NT2/D1 (cell line): ENCODE results near the gene NMNAT1.
"Not testable (repeated sequence)": the region's sequence is repeated elsewhere in the genome, so short reads cannot be mapped to it uniquely, and the experiment has no call there.

ENCODE experiments used
- DNase-seq: peaks from one replicate; pipeline ENCODE4 v3.0.0-alpha.2; 2011; ENCODE audit warnings: low read depth, low spot score
- H3K27me3 ChIP-seq: 2 replicates; pipeline ENCODE4 v1.6.0; 2011; ENCODE audit warnings: mild to moderate bottlenecking; ENCODE audit not compliant: insufficient read length, insufficient read depth
- H3K36me3 ChIP-seq: 2 replicates; pipeline ENCODE4 v1.6.1; 2011; ENCODE audit warnings: mild to moderate bottlenecking, low read length, mixed read lengths; ENCODE audit not compliant: insufficient read depth, insufficient read length
- H3K4me1 ChIP-seq: 2 replicates; pipeline ENCODE4 v1.5.1; 2011; ENCODE audit not compliant: insufficient read depth, insufficient read length
- H3K4me3 ChIP-seq: 2 replicates; pipeline ENCODE4 v1.5.1; 2011; ENCODE audit warnings: low read depth; ENCODE audit not compliant: insufficient read length
- H3K9ac ChIP-seq: 2 replicates; pipeline ENCODE4 v1.6.0; 2011; ENCODE audit warnings: low read depth; ENCODE audit not compliant: insufficient read length
- H3K9me3 ChIP-seq: 2 replicates; pipeline ENCODE4 v1.5.1; 2011; ENCODE audit warnings: mild to moderate bottlenecking, low read length; ENCODE audit not compliant: insufficient read depth
- SUZ12 ChIP-seq: IDR thresholded peaks from 2 replicates; pipeline ENCODE4 v1.6.1; 2011; ENCODE audit not compliant: insufficient read length, insufficient read depth; ENCODE audit errors: extremely low read depth
- YY1 ChIP-seq: IDR thresholded peaks from 2 replicates; pipeline ENCODE4 v1.6.1; 2011; ENCODE audit not compliant: insufficient read length, insufficient read depth
- ZNF274 ChIP-seq: IDR thresholded peaks from 2 replicates; pipeline ENCODE4 v1.6.1; 2011; ENCODE audit warnings: mild to moderate bottlenecking, low read depth, low read length

Gene NMNAT1

DNA sequence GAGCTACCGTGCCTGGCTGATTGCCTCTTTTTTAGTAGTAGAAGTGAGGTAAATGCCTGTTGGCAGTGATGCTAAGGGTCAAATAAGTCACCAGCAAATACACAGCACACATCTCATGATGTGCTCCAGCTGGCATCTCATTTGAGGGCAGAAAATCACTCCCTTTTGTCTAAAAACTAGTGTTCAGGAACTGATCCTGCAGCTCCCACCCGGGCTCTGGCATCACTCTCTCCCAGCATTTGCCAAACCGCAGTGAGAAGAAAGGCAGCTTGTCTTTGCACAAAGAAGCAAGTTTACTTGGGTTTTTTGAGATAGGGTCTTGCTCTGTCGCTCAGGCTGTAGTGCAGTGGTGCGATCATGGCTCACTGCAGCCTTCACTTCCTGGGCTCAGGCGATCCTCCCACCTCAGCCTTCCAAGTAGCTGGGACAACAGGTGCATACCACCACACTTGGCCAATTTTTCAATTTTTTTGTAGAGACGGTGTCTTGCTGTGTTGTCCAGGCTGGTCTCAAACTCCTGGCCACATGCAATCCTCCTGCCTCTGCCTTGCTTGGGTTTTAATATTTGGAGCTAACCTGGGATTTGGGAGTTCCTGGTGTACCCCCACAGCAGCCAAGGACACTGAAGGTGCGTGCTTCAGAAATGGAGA, 57.9 kb downstream of the NMNAT1 start:
- Histone ChIP-seq H3K36me3 (no peaks in the 10 kb centered on the region), H3K9me3 (no peaks in the 10 kb centered on the region), H3K4me1 (no peaks in the 10 kb centered on the region), H3K9ac (no peak overlapping the region), H3K4me3 (no peak overlapping the region), H3K27me3 (peaks cover 29% of the 10 kb centered on the region)
- no peak for TF ChIP-seq SUZ12
- TF ChIP-seq YY1 = no peak
- no peak for TF ChIP-seq ZNF274
- no peak for DNase-seq

DNA sequence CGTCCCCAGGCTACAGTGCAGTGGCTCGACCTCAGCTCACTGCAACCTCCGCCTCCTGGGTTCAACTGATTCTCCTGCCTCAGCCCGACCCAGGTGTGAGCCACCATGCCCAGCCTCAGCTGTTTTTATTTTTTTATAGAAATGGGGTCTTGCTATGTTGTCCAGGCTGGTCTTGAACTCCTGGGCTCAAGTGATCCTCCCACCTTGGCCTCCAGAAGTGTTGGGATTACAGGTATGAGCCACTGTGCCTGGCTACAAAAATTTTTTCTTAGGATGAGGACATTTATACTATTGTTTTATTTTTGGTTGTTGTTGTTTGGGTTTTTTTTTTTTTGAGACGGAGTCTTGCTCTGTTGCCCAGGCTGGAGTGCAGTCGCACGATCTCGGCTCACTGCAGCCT, 62.0 kb downstream of the NMNAT1 start:
- H3K27me3 ChIP-seq, H3K4me3 ChIP-seq, H3K36me3 ChIP-seq, H3K4me1 ChIP-seq, H3K9ac ChIP-seq, H3K9me3 ChIP-seq, DNase-seq: not testable (repeated sequence)

DNA sequence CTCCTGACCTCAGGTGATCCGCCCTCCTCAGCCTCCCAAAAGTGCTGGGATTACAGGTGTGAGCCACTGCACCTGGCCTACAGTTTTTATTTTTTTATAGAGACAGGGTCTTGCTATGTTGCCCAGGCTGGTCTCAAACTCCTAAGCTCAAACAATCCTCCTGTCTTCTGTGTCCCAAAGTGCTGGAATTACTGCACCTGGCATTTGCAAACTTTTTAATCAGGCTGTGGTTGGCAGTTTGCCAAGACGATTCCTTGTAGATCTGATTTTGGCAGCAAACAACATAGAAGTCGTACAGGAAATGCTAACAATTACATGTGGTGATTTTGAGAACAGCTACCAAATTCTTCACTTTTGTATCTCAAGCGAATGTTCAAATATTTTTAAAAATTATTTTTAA, 63.9 kb downstream of the NMNAT1 start:
- no peaks in the 10 kb centered on the region for H3K27me3 ChIP-seq
- no peaks in the 10 kb centered on the region for H3K9me3 ChIP-seq
- H3K36me3 ChIP-seq = no peaks in the 10 kb centered on the region
- no peak for TF ChIP-seq ZNF274
- no peak for TF ChIP-seq SUZ12
- no peak for TF ChIP-seq YY1
- no peaks in the 10 kb centered on the region for H3K4me1 ChIP-seq
- no peak overlapping the region for H3K4me3 ChIP-seq
- DNase-seq = no peak
- no peak overlapping the region for H3K9ac ChIP-seq

DNA sequence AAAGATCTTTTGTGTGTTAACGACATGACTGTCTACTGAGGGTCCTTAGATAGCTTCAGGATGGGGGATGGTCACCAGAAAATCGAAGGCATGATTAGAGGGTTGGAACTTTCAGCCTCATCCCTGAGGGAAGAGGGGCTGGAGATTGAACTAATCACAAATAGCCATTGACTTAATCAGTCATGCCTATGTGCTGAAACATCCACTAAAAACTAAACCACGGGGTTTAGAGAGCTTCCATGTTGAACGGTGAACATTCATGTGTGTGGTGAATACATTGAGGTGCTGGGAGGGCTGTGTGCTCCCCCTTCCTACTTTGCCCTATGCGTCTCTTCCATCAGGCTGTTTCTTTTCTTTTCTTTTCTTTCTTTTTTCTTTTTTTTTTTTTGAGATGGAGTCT, 70.7 kb downstream of the NMNAT1 start:
- no peaks in the 10 kb centered on the region for H3K36me3 ChIP-seq
- DNase-seq = no peak
- H3K9me3 ChIP-seq = no peaks in the 10 kb centered on the region
- no peaks in the 10 kb centered on the region for H3K4me1 ChIP-seq
- no peak overlapping the region for H3K4me3 ChIP-seq
- H3K9ac ChIP-seq = no peak overlapping the region
- no peak for TF ChIP-seq ZNF274
- no peak for TF ChIP-seq YY1
- no peak for TF ChIP-seq SUZ12
- H3K27me3 ChIP-seq = no peaks in the 10 kb centered on the region

DNA sequence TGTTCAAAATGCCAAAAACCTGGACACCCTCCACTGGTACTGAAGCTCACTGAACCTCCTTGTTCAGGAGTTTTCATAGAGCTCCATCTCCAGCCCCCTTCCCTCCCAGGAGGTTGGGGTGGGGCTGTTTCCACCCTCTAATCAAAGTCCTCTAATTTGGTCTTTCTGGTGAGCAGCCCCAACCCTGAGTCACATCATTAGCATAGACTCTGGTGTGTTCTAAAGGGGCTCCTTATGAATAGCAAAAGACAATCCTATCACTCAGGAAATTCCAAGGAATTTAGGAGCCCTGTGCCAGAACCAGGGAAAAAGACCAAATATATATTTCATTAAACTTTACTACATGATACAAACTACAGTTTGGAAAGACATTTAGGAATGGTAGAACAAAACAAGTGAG, 76.3 kb downstream of the NMNAT1 start:
- no peaks in the 10 kb centered on the region for H3K36me3 ChIP-seq
- H3K9ac ChIP-seq = no peak overlapping the region
- TF ChIP-seq SUZ12 (no peak), YY1 (no peak), ZNF274 (no peak)
- no peaks in the 10 kb centered on the region for H3K4me1 ChIP-seq
- H3K9me3 ChIP-seq = peaks cover 7% of the 10 kb centered on the region; the same call in 1 of the 2 replicates
- no peak for DNase-seq
- no peak overlapping the region for H3K4me3 ChIP-seq
- no peaks in the 10 kb centered on the region for H3K27me3 ChIP-seq

DNA sequence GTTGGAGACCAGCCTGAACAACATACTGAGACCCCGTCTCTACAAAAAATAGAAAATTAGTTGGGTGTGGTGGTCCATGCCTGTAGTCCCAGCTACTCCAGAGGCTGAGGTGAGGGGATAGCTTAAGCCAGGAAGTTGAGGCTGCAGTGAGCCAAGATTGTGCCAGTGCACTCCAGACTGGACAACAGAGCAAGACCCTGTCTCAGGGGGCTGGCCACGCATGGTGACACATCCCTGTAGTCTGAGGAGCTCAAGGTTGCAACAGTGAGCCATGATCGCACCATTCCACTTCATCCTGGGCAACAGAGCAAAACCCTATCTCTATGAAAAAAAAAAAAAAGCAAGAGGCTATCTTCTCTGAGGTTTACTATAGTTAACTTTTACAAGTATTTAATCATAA, 76.8 kb downstream of the NMNAT1 start:
- no peak for DNase-seq

DNA sequence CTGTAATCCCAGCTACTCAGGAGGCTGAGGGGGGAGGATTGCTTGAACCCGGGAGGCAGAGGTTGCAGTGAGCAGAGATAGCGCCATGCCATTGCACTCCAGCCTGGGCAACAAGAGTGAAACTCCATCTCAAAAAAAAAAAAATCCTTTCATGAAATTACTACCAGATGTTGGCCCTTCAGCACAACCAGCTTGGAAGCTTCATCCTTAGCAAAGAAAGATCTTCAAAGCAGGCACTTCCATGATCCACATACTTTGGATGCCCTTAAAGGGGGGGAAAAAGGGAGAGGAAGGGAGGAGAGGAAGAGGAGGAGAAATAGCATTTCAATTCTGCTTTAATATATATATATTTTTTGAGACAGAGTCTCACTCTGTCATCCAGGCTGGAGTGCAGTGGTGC, 77.4 kb downstream of the NMNAT1 start:
- H3K36me3 ChIP-seq, H3K9ac ChIP-seq, H3K4me1 ChIP-seq, H3K9me3 ChIP-seq, DNase-seq, H3K4me3 ChIP-seq, H3K27me3 ChIP-seq: not testable (repeated sequence)

More for the DNA sequence above, 76.8 kb downstream of the NMNAT1 start:
- no peak for TF ChIP-seq YY1
- TF ChIP-seq SUZ12 = no peak
- no peak for TF ChIP-seq ZNF274
- H3K9ac ChIP-seq = no peak overlapping the region
- no peaks in the 10 kb centered on the region for H3K27me3 ChIP-seq
- H3K4me1 ChIP-seq = no peaks in the 10 kb centered on the region
- H3K9me3 ChIP-seq = peaks cover 7% of the 10 kb centered on the region; the same call in 1 of the 2 replicates
- no peaks in the 10 kb centered on the region for H3K36me3 ChIP-seq
- H3K4me3 ChIP-seq = no peak overlapping the region

DNA sequence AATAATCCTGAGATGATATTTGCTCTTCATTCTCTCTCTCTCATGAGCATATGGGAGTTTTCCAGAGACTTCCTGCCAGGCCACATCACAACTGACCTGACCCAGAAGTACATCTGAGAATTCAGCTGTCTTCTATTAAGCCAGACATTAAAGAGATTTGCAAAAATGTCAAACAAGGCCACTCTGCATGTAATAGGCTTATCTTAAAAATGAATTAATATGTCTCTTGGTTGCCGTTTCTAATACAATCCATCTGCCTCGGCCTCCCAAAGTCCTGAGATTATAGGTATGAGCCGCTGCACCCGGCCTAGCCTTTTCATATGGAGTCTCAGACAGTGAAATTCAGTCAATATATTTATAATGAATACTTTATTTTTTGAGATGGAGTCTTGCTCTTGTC, 78.7 kb downstream of the NMNAT1 start:
- not testable (repeated sequence) for H3K36me3 ChIP-seq, H3K4me1 ChIP-seq, H3K9me3 ChIP-seq, DNase-seq, H3K9ac ChIP-seq, H3K4me3 ChIP-seq, H3K27me3 ChIP-seq
